GM23338 (cell line): ENCODE results near the gene YAP1. TPM values are rescaled to one million over a fixed set of nuclear protein-coding genes. Genes with fewer than 3 reads are reported as not detected.

Experiments used
- polyA plus RNA-seq: library from polyadenylated mRNA; unstranded; fragments of >200 nt; fragmentation: Nextera tagmentation; extraction: Ambion mirVana; gene quantifications from 2 replicates; pipeline ENCODE4 v1.2.1, GENCODE V29; 2016
- total RNA-seq: library from RNA; depleted of rRNA; stranded (reverse); fragments of >200 nt; shearing (Covaris generic); gene quantifications from 2 replicates; pipeline ENCODE4 v1.2.3, GENCODE V29; 2014; rRNA removed

Gene YAP1
- total and polyA plus RNA-seq, 2 experiments from 2014 or later = 17.2 to 155 TPM

Other genes with a start within 250 kb of the YAP1 start
- gene CEP126, start 195.4 kb upstream of the YAP1 start, total RNA-seq = 1.4 and 2.1 TPM in 2 replicates
- 1.5 and 2.3 TPM in 2 replicates for gene CEP126, start 195.4 kb upstream of the YAP1 start, polyA plus RNA-seq
- not detected in 2 replicates for gene ANGPTL5, start 193.9 kb upstream of the YAP1 start, total RNA-seq
- not detected in 2 replicates for gene ANGPTL5, start 193.9 kb upstream of the YAP1 start, polyA plus RNA-seq
- 1.2 and 1.4 TPM in 2 replicates for gene CFAP300, start 63.0 kb upstream of the YAP1 start, total RNA-seq
- gene CFAP300, start 63.0 kb upstream of the YAP1 start, polyA plus RNA-seq = 5.3 and 6.0 TPM in 2 replicates
- 0.03 TPM in 1 of 2 replicates, not detected in the other for gene BIRC3, start 207.0 kb downstream of the YAP1 start, total RNA-seq
- gene BIRC3, start 207.0 kb downstream of the YAP1 start, polyA plus RNA-seq = 0.42 TPM in 1 of 2 replicates, not detected in the other
- gene BIRC2, start 236.8 kb downstream of the YAP1 start, total RNA-seq = 25.2 and 38.2 TPM in 2 replicates
- gene BIRC2, start 236.8 kb downstream of the YAP1 start, polyA plus RNA-seq = 15.3 and 15.7 TPM in 2 replicates